Progenitor cell of endocrine pancreas (in vitro differentiated cells): ENCODE measurements around the gene LCE4A. TPM values are rescaled to one million over a fixed set of nuclear protein-coding genes. Genes with fewer than 3 reads are reported as not detected.

Source experiments
- DNase-seq: peaks from one replicate; pipeline ENCODE4 v3.0.0; 2021; ENCODE audit warnings: low spot score; ENCODE audit not compliant: unreplicated experiment
- H3K27ac Mint-ChIP-seq: 2 replicates; pipeline ENCODE4 v1.8.0; 2021; ENCODE audit warnings: mild to moderate bottlenecking, moderate library complexity, mixed read lengths
- H3K27me3 Mint-ChIP-seq: 2 replicates; pipeline ENCODE4 v1.8.0; 2021; ENCODE audit warnings: mixed read lengths
- H3K36me3 Mint-ChIP-seq: 2 replicates; pipeline ENCODE4 v1.8.0; 2022; ENCODE audit warnings: mixed read lengths; ENCODE audit not compliant: insufficient read depth
- H3K4me1 Mint-ChIP-seq: 2 replicates; pipeline ENCODE4 v1.8.0; 2021; ENCODE audit warnings: low read depth, mixed read lengths
- H3K4me3 Mint-ChIP-seq: 2 replicates; pipeline ENCODE4 v1.8.0; 2021; ENCODE audit warnings: low read depth, mild to moderate bottlenecking, moderate library complexity, mixed read lengths
- H3K9me3 Mint-ChIP-seq: 2 replicates; pipeline ENCODE4 v1.8.0; 2021; ENCODE audit warnings: low read depth, mixed read lengths
- CTCF ChIP-seq: fragments of 200-600 bp; sonication (generic); IDR thresholded peaks from one replicate; pipeline ENCODE4 v1.5.0; 2021; ENCODE audit warnings: antibody characterized with exemption, mild to moderate bottlenecking; ENCODE audit not compliant: unreplicated experiment
- total RNA-seq: library from RNA; stranded (reverse); gene quantifications from 2 replicates; pipeline ENCODE4 v1.2.1, GENCODE V29; 2021

LCE4A gene
- total RNA-seq, 1 donor from 2014 or later = not detected

DNA sequence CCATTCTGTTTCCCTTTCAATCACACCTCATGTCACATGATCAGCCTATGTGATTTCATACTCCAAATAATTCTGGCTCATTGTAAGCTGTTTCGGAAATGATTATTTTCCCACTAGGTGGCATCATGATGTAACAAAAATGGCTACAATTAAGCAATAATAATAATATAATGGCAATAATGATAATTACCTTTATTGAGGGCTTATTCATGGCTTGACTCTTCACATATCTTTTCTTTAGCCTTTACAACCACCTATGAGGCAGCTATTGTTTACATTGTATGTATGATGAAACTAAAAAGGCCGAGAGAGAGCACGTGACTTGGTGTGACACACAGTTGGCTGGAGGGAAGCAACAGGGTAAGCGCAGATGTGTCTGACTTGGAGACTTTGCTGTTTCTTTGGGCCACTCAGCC lies 37.3 kb downstream of the LCE4A start:
- Mint-ChIP-seq H3K27me3 (no peaks in the 10 kb centered on the region), H3K4me3 (no peak overlapping the region), H3K9me3 (peaks cover 66% of the 10 kb centered on the region), H3K36me3 (peaks cover 5% of the 10 kb centered on the region), H3K4me1 (no peaks in the 10 kb centered on the region), H3K27ac (no peak overlapping the region)
- TF ChIP-seq CTCF = no peak
- no peak for DNase-seq

- no peaks in the 10 kb centered on the region for H3K27me3 Mint-ChIP-seq
- H3K27ac Mint-ChIP-seq = no peak overlapping the region
- H3K4me3 Mint-ChIP-seq = no peak overlapping the region
- H3K36me3 Mint-ChIP-seq = peaks cover 5% of the 10 kb centered on the region
- H3K4me1 Mint-ChIP-seq = no peaks in the 10 kb centered on the region
- H3K9me3 Mint-ChIP-seq = peaks cover 70% of the 10 kb centered on the region
- no peak for TF ChIP-seq CTCF
- DNase-seq = no peak
These were observed 37.9 kb downstream of the LCE4A start for GRCh38 chr1:152745765-152746444.

DNA sequence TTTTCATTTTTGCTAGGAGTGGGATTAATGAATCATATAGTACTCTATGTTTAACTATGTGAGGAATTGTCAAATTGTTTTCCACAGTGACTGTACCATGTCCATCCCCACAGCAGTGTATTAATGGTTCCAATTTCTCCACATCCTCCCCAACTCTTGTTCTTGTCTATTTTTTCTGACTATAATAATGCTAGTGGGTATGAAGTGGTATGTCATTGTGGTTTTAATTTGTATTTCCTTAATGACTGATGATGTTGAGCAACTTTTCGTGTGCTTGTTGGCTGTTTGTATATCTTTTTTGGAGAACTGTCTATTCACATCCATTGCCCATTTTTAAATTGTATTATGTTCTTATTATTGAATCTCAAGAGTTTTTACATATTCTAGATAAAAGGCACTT lies 39.9 kb downstream of the LCE4A start:
- no peak for DNase-seq
- Mint-ChIP-seq H3K27ac (no peak overlapping the region), H3K4me3 (no peak overlapping the region), H3K27me3 (no peaks in the 10 kb centered on the region), H3K4me1 (no peaks in the 10 kb centered on the region), H3K9me3 (peaks cover 67% of the 10 kb centered on the region), H3K36me3 (peaks cover 5% of the 10 kb centered on the region)
- TF ChIP-seq CTCF = no peak

DNA sequence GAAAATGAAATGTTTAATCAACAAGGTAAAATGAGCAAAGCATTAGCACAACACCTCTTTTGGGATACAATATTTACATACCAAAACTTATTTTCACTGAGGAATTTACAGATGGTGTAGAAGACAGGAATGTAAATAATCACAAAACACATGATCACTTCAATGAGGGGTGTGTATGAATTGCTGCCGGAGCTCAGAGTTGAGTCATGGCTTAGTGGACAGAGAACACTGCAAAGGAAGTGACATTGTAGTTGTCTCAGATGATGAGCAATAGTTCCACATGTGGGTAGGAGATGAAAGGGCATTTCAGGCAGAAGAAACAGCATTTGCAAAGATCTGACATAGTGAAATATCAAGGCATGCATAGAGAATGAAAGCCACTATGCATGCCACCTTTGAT lies 44.3 kb downstream of the LCE4A start:
- no peak for TF ChIP-seq CTCF
- Mint-ChIP-seq H3K4me1 (no peaks in the 10 kb centered on the region), H3K36me3 (peaks cover 3% of the 10 kb centered on the region), H3K4me3 (no peak overlapping the region), H3K27ac (no peak overlapping the region), H3K9me3 (peaks cover 72% of the 10 kb centered on the region), H3K27me3 (no peaks in the 10 kb centered on the region)
- DNase-seq = no peak

DNA sequence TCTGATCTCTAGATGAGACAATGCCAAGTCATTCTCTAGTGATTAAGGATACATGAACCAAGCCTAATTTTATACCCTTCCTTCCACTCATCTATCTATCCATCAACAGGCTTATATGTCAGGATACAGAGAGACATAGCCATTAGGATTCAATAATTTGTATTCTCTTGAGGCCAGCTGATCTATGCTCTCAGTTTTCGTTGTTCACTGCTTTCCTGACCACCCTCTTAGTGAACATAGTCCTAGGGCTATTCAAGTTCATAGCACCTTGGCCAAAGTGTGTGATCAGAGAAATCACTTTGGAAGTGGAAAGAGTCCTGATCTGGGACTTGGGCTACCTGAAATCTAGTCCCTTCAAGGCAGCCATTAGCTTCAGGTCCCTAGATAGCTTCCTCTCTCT lies 45.6 kb downstream of the LCE4A start:
- peaks cover 2% of the 10 kb centered on the region for H3K36me3 Mint-ChIP-seq
- DNase-seq = no peak
- no peak for TF ChIP-seq CTCF
- no peaks in the 10 kb centered on the region for H3K4me1 Mint-ChIP-seq
- peaks cover 73% of the 10 kb centered on the region for H3K9me3 Mint-ChIP-seq
- no peak overlapping the region for H3K4me3 Mint-ChIP-seq
- no peaks in the 10 kb centered on the region for H3K27me3 Mint-ChIP-seq
- no peak overlapping the region for H3K27ac Mint-ChIP-seq
